T-helper 1 cell (primary cell): Measurements from ENCODE around the gene NOMO2.
"Not testable (repeated sequence)": the region's sequence is repeated elsewhere in the genome, so short reads cannot be mapped to it uniquely, and the experiment has no call there.

Source experiments
- DNase-seq, 5 donors: peaks; one replicate each; pipeline ENCODE4 v3.0.0-alpha.2; 2012 to 2020
- total RNA-seq, 4 donors: gene quantifications; one replicate each; lab custom pipeline; 2026; lab: John Stamatoyannopoulos, UW

The NOMO2 gene
- total RNA-seq: 9.4 to 27.0 (median 16.4) reads per million in 4 donors

- peak; percentile 10 to 89 (median 82) for DNase-seq
Observed at GRCh38 chr16:18561727-18562314, at the start of gene NOMO2. Gene NOMO2, minus strand, starts transcription at chr16:18562097. Its CDS starts 57 bp downstream, at chr16:18562040.

- DNase-seq: not testable (repeated sequence)
Observed at GRCh38 chr16:18610147-18610803, 48.4 kb upstream of the NOMO2 start.

GRCh38 chr16:18608271-18608670 is 46.4 kb upstream of the NOMO2 start:
- DNase-seq: not testable (repeated sequence)

- DNase-seq: not testable (repeated sequence)
Observed at GRCh38 chr16:18603572-18604246, 41.8 kb upstream of the NOMO2 start.

- DNase-seq: not testable (repeated sequence)
Observed at GRCh38 chr16:18598582-18598981, 36.7 kb upstream of the NOMO2 start.

- DNase-seq: not testable (repeated sequence)
Observed at GRCh38 chr16:18597734-18598133, 35.8 kb upstream of the NOMO2 start.

GRCh38 chr16:18597319-18597718 is 35.4 kb upstream of the NOMO2 start:
- not testable (repeated sequence) for DNase-seq

- not testable (repeated sequence) for DNase-seq
Observed at GRCh38 chr16:18595796-18596195, 33.9 kb upstream of the NOMO2 start.

- not testable (repeated sequence) for DNase-seq
Observed at GRCh38 chr16:18594880-18595279, 33.0 kb upstream of the NOMO2 start.

GRCh38 chr16:18593904-18594303 is 32.0 kb upstream of the NOMO2 start:
- DNase-seq: not testable (repeated sequence)

- DNase-seq: not testable (repeated sequence)
Observed at GRCh38 chr16:18592982-18593381, 31.1 kb upstream of the NOMO2 start.

- DNase-seq: not testable (repeated sequence)
Observed at GRCh38 chr16:18591908-18592307, 30.0 kb upstream of the NOMO2 start.

GRCh38 chr16:18591441-18591840 is 29.5 kb upstream of the NOMO2 start:
- not testable (repeated sequence) for DNase-seq

GRCh38 chr16:18589806-18590205 is 27.9 kb upstream of the NOMO2 start:
- DNase-seq: not testable (repeated sequence)

- not testable (repeated sequence) for DNase-seq
Observed at GRCh38 chr16:18586560-18587540, 25.0 kb upstream of the NOMO2 start.

- not testable (repeated sequence) for DNase-seq
Observed at GRCh38 chr16:18585789-18586188, 23.9 kb upstream of the NOMO2 start.

GRCh38 chr16:18582902-18583301 is 21.0 kb upstream of the NOMO2 start:
- no peak for DNase-seq

- not testable (repeated sequence) for DNase-seq
Observed at GRCh38 chr16:18580396-18580795, 18.5 kb upstream of the NOMO2 start.

GRCh38 chr16:18579261-18579660 is 17.4 kb upstream of the NOMO2 start:
- DNase-seq: not testable (repeated sequence)

GRCh38 chr16:18577942-18578341 is 16.0 kb upstream of the NOMO2 start:
- DNase-seq: not testable (repeated sequence)

GRCh38 chr16:18575945-18576344 is 14.0 kb upstream of the NOMO2 start:
- not testable (repeated sequence) for DNase-seq

GRCh38 chr16:18575298-18575917 is 13.5 kb upstream of the NOMO2 start:
- DNase-seq: not testable (repeated sequence)
